GM12878 (cell line): Measurements from ENCODE around the gene DGKQ. TPM values are rescaled to one million over a fixed set of nuclear protein-coding genes. Genes with fewer than 3 reads are reported as not detected.
A peak's percentile ranks its signal among the peaks of the same experiment; 100 is the strongest.

Source experiments
- BCL11A ChIP-seq: IDR thresholded peaks from 2 replicates; pipeline ENCODE4 v1.6.1; 2011; ENCODE audit warnings: low read depth, low read length
- BHLHE40 ChIP-seq, 2 experiments: fragments of 450-650 bp in 1 of 2; IDR thresholded peaks; 2 replicates each; pipeline ENCODE4 v1.6.1; 2011 to 2017; ENCODE audit warnings: low read depth in 2 of 2, borderline replicate concordance in 1 of 2, improper control_type of control experiment in 1 of 2, low read length in 1 of 2, mild to moderate bottlenecking in 1 of 2
- CEBPZ ChIP-seq: fragments of 150-350 bp; IDR thresholded peaks from 2 replicates; pipeline ENCODE4 v1.6.1; 2016; ENCODE audit warnings: low read depth, low read length
- CHD2 ChIP-seq: IDR thresholded peaks from 2 replicates; pipeline ENCODE4 v1.6.1; 2011; ENCODE audit warnings: low read depth, low read length, improper control_type of control experiment, borderline replicate concordance
- EP300 ChIP-seq, 2 experiments: fragments of 150-350 bp in 1 of 2; IDR thresholded peaks; 2 replicates each; pipeline ENCODE4 v1.6.1; 2011 to 2012; ENCODE audit warnings: low read depth in 2 of 2, low read length in 2 of 2, borderline replicate concordance in 1 of 2, improper control_type of control experiment in 1 of 2, inconsistent platforms in 1 of 2; ENCODE audit not compliant: control insufficient read depth in 1 of 2
- EZH2 ChIP-seq: IDR thresholded peaks from 2 replicates; pipeline ENCODE4 v1.6.1; 2012; ENCODE audit warnings: low read depth, mild to moderate bottlenecking, control low read depth, inconsistent platforms, low read length, borderline replicate concordance; ENCODE audit not compliant: control insufficient read depth
- KLF5 ChIP-seq: fragments of 450-650 bp; IDR thresholded peaks from 2 replicates; pipeline ENCODE4 v1.6.1; 2014; ENCODE audit warnings: mild to moderate bottlenecking; ENCODE audit not compliant: partially characterized antibody
- MTA3 ChIP-seq: IDR thresholded peaks from 2 replicates; pipeline ENCODE4 v1.6.1; 2012; ENCODE audit warnings: low read length, inconsistent platforms, borderline replicate concordance
- MXI1 ChIP-seq: fragments of 150-350 bp; IDR thresholded peaks from 2 replicates; pipeline ENCODE4 v1.6.1; 2011; ENCODE audit warnings: low read depth, mild to moderate bottlenecking, inconsistent platforms, low read length, improper control_type of control experiment
- PKNOX1 ChIP-seq: fragments of 450-650 bp; IDR thresholded peaks from 2 replicates; pipeline ENCODE4 v1.6.1; 2016; ENCODE audit warnings: mild to moderate bottlenecking
- SREBF2 ChIP-seq: IDR thresholded peaks from 2 replicates; pipeline ENCODE4 v1.6.1; 2012; ENCODE audit warnings: mild to moderate bottlenecking, low read length
- SRF ChIP-seq, 2 experiments: IDR thresholded peaks; 2 replicates each; pipeline ENCODE4 v1.6.1; 2011; ENCODE audit warnings: low read depth in 2 of 2, low read length in 2 of 2, mild to moderate bottlenecking in 1 of 2, moderate library complexity in 1 of 2
- ZBTB11 ChIP-seq: fragments of 450-650 bp; formaldehyde crosslinking; IDR thresholded peaks from 2 replicates; pipeline ENCODE4 v1.5.0; 2022; ENCODE audit warnings: mild to moderate bottlenecking, missing genetic modification characterization
- ZNF207 ChIP-seq: fragments of 450-650 bp; IDR thresholded peaks from 2 replicates; pipeline ENCODE4 v1.6.1; 2014; ENCODE audit warnings: antibody characterized with exemption, mild to moderate bottlenecking, borderline replicate concordance
- ZNF217 ChIP-seq: fragments of 450-650 bp; IDR thresholded peaks from 2 replicates; pipeline ENCODE4 v1.6.1; 2017; ENCODE audit warnings: antibody characterized with exemption, mild to moderate bottlenecking
- ZNF687 ChIP-seq: fragments of 450-650 bp; IDR thresholded peaks from 2 replicates; pipeline ENCODE4 v1.6.1; 2017; ENCODE audit warnings: mild to moderate bottlenecking, moderate library complexity
- polyA plus RNA-seq, 11 experiments: library from polyadenylated mRNA; depleted of rRNA in 4 of 11; unstranded in 6 of 11; stranded (reverse) in 5 of 11; fragments of >200 nt; fragmentation: Nextera tagmentation in 4 of 11; fragmentation: Illumina TruSeq in 1 of 11; extraction: Ambion mirVana in 4 of 11; extraction: Trizol in 1 of 11; gene quantifications; 1 replicate in 1 of 11; 2 replicates in 10 of 11; pipeline versions ENCODE4 v1.2.1 to v1.2.3, GENCODE V29; 2011 to 2016; ENCODE audit warnings: inconsistent platforms in 2 of 11, missing spikeins in 2 of 11, low read depth in 1 of 11
- total RNA-seq, 4 experiments: library from RNA; depleted of rRNA in 3 of 4; stranded (reverse); fragments of >200 nt in 3 of 4; fragmentation: Illumina TruSeq in 1 of 4; extraction: Trizol in 1 of 4; gene quantifications; 2 replicates each; pipeline versions ENCODE4 v1.2.1 to v1.2.3, GENCODE V29; 2013 to 2021

The DGKQ gene
- total and polyA plus RNA-seq, 10 of the 15 experiments (the other 5 are each of a cell fraction or from before 2014, with no cell fraction given): 0.11 to 10.5 (median 1.4) TPM

- TF ChIP-seq CEBPZ (no peak), EZH2 (no peak), EP300 (IDR thresholded peaks at IDR 0.05; ENCODE audit: borderline replicate concordance in 1 of 2, control insufficient read depth in 1 of 2, low read depth in 2 of 2, low read length in 2 of 2) (no peak), BHLHE40 (IDR thresholded peaks at IDR 0.05; ENCODE audit: borderline replicate concordance in 1 of 2, low read depth in 2 of 2, low read length in 1 of 2) (peak; percentile 71 to 95), ZNF217 (no peak), ZNF207 (peak; percentile 95), SRF (IDR thresholded peaks at IDR 0.05; ENCODE audit: low read depth in 2 of 2, low read length in 2 of 2) (peak in 1 of 2 experiments; percentile 42; a peak in 1 of 4 replicates), MXI1 (peak; percentile 95), SREBF2 (no peak), BCL11A (no peak), ZBTB11 (CRISPR knock-in tag) (no peak), MTA3 (no peak), KLF5 (peak; percentile 44), CHD2 (no peak), ZNF687 (peak; percentile 87), PKNOX1 (peak; percentile 71)
Observed at GRCh38 chr4:931960-932712, 41.2 kb downstream of the DGKQ start, which contains the start of the genes GAK and TMEM175 (continued).
